ENCODE measurements around the gene CYP11A1.

Gene CYP11A1

DNA sequence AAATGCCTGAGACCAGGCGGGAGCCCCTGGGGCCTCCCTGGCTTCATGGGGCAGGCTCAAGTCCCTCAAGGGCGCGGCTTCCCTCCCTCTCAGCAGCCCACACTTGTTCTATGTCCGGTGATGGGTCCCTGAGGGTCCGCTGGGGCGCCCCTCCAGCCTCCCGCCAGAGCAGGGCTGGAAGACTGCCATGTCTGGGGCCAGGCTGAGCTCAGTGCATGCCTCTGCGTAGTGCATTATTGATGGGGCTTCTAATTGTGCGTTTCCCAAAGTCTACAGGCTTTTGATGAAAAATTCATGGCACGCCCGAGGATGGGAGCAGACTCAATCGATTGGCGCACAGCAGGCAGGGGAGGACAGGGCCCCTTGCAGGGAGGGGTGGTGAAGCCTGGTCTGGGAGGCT lies 51.3 kb downstream of the CYP11A1 start:
- Histone ChIP-seq H3K9ac (ENCODE audit: low read depth, low read length, poor library complexity, severe bottlenecking) (peak overlapping the region; percentile 84), H3K36me3 (ENCODE audit: insufficient read depth, low read length) (no peaks in the 10 kb centered on the region), H3K9me3 (ENCODE audit: insufficient read depth, low read depth, low read length) (no peaks in the 10 kb centered on the region), H3K4me1 (ENCODE audit: insufficient read depth, low read length, poor library complexity, severe bottlenecking) (peaks cover 92% of the 10 kb centered on the region), H3K27me3 (ENCODE audit: insufficient read depth, low read length, poor library complexity, severe bottlenecking) (no peaks in the 10 kb centered on the region), H2AFZ (ENCODE audit: low read length) (no peak overlapping the region), H3K9me2 (replicated peaks; ENCODE audit: low read depth, low read length) (no peaks in the 10 kb centered on the region), H3K4me3 (ENCODE audit: low read length, poor library complexity, severe bottlenecking) (peak overlapping the region; percentile 73), H4K20me1 (ENCODE audit: insufficient read depth, low read length, poor library complexity, severe bottlenecking) (no peaks in the 10 kb centered on the region), H3K4me2 (ENCODE audit: low read depth, low read length, poor library complexity, severe bottlenecking) (peak overlapping the region; percentile 94), H3F3A (ENCODE audit: low read depth) (peaks cover 12% of the 10 kb centered on the region), H3K79me2 (ENCODE audit: insufficient read depth, low read length) (peaks cover 10% of the 10 kb centered on the region; the same call in 1 of the 2 replicates)
- TF ChIP-seq, protein P1, sequence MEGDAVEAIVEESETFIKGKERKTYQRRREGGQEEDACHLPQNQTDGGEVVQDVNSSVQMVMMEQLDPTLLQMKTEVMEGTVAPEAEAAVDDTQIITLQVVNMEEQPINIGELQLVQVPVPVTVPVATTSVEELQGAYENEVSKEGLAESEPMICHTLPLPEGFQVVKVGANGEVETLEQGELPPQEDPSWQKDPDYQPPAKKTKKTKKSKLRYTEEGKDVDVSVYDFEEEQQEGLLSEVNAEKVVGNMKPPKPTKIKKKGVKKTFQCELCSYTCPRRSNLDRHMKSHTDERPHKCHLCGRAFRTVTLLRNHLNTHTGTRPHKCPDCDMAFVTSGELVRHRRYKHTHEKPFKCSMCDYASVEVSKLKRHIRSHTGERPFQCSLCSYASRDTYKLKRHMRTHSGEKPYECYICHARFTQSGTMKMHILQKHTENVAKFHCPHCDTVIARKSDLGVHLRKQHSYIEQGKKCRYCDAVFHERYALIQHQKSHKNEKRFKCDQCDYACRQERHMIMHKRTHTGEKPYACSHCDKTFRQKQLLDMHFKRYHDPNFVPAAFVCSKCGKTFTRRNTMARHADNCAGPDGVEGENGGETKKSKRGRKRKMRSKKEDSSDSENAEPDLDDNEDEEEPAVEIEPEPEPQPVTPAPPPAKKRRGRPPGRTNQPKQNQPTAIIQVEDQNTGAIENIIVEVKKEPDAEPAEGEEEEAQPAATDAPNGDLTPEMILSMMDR (conservative IDR thresholded peaks at IDR 0.05; ENCODE audit: low read length), result no peak
- no peak for TF ChIP-seq EZH2phosphoT487 (IDR thresholded peaks at IDR 0.05; ENCODE audit: borderline replicate concordance)

DNA sequence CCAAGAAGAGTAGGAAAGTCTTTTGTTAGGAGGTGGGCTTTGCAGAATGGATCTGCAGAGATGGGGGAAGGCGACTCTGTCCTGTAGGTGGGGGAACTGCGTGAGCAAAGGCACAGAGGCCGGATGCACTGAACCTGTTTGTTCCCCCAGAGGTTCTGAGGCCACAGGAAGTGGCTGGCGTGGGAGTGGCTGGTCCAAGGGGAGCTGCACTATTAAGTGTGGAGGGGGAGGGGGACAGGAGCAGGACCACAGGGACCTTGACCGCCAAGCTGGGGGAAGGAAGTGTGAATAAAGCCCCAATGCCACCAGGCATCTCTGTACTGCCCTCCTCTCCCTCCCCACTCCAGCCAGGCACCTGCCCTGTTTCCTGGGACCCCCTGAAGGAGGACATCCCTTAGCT lies 51.8 kb downstream of the CYP11A1 start:
- no peaks in the 10 kb centered on the region for H3K9me2 ChIP-seq (replicated peaks; ENCODE audit: low read depth, low read length)
- no peaks in the 10 kb centered on the region for H3K36me3 ChIP-seq (ENCODE audit: insufficient read depth, low read length)
- no peak overlapping the region for H2AFZ ChIP-seq (ENCODE audit: low read length)
- peak overlapping the region; percentile 84 for H3K9ac ChIP-seq (ENCODE audit: low read depth, low read length, poor library complexity, severe bottlenecking)
- peaks cover 89% of the 10 kb centered on the region for H3K4me1 ChIP-seq (ENCODE audit: insufficient read depth, low read length, poor library complexity, severe bottlenecking)
- TF ChIP-seq, protein P1 (conservative IDR thresholded peaks at IDR 0.05; ENCODE audit: low read length), result no peak; the same call in 1 of the 2 replicates
- TF ChIP-seq EZH2phosphoT487 (IDR thresholded peaks at IDR 0.05; ENCODE audit: borderline replicate concordance), result no peak
- H3K4me2 ChIP-seq (ENCODE audit: low read depth, low read length, poor library complexity, severe bottlenecking), result peak overlapping the region; percentile 94
- peaks cover 10% of the 10 kb centered on the region; the same call in 1 of the 2 replicates for H3K79me2 ChIP-seq (ENCODE audit: insufficient read depth, low read length)
- no peaks in the 10 kb centered on the region for H4K20me1 ChIP-seq (ENCODE audit: insufficient read depth, low read length, poor library complexity, severe bottlenecking)
- peaks cover 12% of the 10 kb centered on the region for H3F3A ChIP-seq (ENCODE audit: low read depth)
- peak overlapping the region; percentile 73 for H3K4me3 ChIP-seq (ENCODE audit: low read length, poor library complexity, severe bottlenecking)
- H3K9me3 ChIP-seq (ENCODE audit: insufficient read depth, low read depth, low read length), result no peaks in the 10 kb centered on the region
- no peaks in the 10 kb centered on the region for H3K27me3 ChIP-seq (ENCODE audit: insufficient read depth, low read length, poor library complexity, severe bottlenecking)

DNA sequence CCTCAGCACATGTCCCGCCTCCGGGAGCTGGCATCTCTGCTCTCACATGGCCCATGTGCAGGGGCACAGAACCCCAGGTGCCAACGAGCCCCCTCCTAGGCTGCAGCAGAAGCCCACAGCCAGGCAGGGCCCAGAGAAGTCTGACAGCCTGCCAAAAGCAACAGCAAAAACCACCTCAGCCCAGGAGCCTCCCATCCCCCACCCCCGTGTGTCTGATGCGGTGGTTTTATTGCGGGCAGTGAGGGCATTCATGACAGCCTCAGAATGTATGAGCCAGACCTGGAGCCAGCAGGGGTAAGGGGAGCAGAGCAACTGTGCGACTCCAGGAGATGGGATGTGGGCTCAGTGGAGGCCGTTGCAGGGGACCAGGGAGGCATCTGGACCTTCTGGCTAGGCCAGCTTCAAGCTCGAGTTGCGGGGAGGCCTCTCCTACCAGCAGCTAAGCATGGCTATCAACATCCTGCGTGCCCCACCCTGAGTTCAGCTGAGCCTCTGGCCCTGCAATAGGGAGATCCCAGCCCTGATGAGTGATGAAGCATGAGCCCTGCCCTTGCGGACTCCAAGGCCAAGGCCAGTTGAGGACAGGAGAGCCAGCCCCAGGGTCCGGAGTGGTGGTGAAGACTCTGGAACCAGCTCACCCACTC lies 52.5 kb downstream of the CYP11A1 start:
- H3K9me2 ChIP-seq (replicated peaks; ENCODE audit: low read depth, low read length), result no peaks in the 10 kb centered on the region
- peaks cover 12% of the 10 kb centered on the region for H3F3A ChIP-seq (ENCODE audit: low read depth)
- H2AFZ ChIP-seq (ENCODE audit: low read length), result no peak overlapping the region
- no peaks in the 10 kb centered on the region for H3K27me3 ChIP-seq (ENCODE audit: insufficient read depth, low read length, poor library complexity, severe bottlenecking)
- peak overlapping the region; percentile 84 for H3K9ac ChIP-seq (ENCODE audit: low read depth, low read length, poor library complexity, severe bottlenecking)
- H3K4me2 ChIP-seq (ENCODE audit: low read depth, low read length, poor library complexity, severe bottlenecking), result peak overlapping the region; percentile 94
- TF ChIP-seq, protein P1 (conservative IDR thresholded peaks at IDR 0.05; ENCODE audit: low read length), result no peak
- no peak for TF ChIP-seq EZH2phosphoT487 (IDR thresholded peaks at IDR 0.05; ENCODE audit: borderline replicate concordance)
- no peaks in the 10 kb centered on the region for H3K36me3 ChIP-seq (ENCODE audit: insufficient read depth, low read length)
- H3K4me1 ChIP-seq (ENCODE audit: insufficient read depth, low read length, poor library complexity, severe bottlenecking), result peaks cover 82% of the 10 kb centered on the region
- peaks cover 10% of the 10 kb centered on the region; the same call in 1 of the 2 replicates for H3K79me2 ChIP-seq (ENCODE audit: insufficient read depth, low read length)
- H3K9me3 ChIP-seq (ENCODE audit: insufficient read depth, low read depth, low read length), result no peaks in the 10 kb centered on the region
- H3K4me3 ChIP-seq (ENCODE audit: low read length, poor library complexity, severe bottlenecking), result peak overlapping the region; percentile 73
- H4K20me1 ChIP-seq (ENCODE audit: insufficient read depth, low read length, poor library complexity, severe bottlenecking), result no peaks in the 10 kb centered on the region
